GM18511 (cell line): Measurements from ENCODE around the gene PRR23E.

Source experiments
- ATAC-seq: cut with Tn5 transposase; IDR thresholded peaks from one replicate; pipeline ENCODE4 v1.9.1; 2021; ENCODE audit warnings: mild to moderate bottlenecking, moderate library complexity; ENCODE audit not compliant: unreplicated experiment

PRR23E gene

GRCh38 chr3:127192576-127193232, at the start of gene PRR23E:
Gene PRR23E (plus strand): TSS chr3:127193131. CDS start chr3:127196686, 3,555 bp downstream.
- no peak for ATAC-seq

- no peak for ATAC-seq
Measured at GRCh38 chr3:127143172-127143571, 49.8 kb upstream of the PRR23E start.

- no peak for ATAC-seq
Measured at GRCh38 chr3:127144631-127145030, 48.3 kb upstream of the PRR23E start.

GRCh38 chr3:127145266-127145665, 47.7 kb upstream of the PRR23E start:
- ATAC-seq, result no peak

GRCh38 chr3:127147291-127147885, 45.5 kb upstream of the PRR23E start:
- ATAC-seq, result no peak

- no peak for ATAC-seq
Measured at GRCh38 chr3:127149621-127150310, 43.2 kb upstream of the PRR23E start.

GRCh38 chr3:127150513-127151250, 42.2 kb upstream of the PRR23E start:
- no peak for ATAC-seq

- ATAC-seq, result no peak
Measured at GRCh38 chr3:127151251-127151564, 41.7 kb upstream of the PRR23E start.

GRCh38 chr3:127151992-127152650, 40.8 kb upstream of the PRR23E start:
- no peak for ATAC-seq

GRCh38 chr3:127152684-127153505, 40.0 kb upstream of the PRR23E start:
- ATAC-seq, result no peak

- ATAC-seq, result no peak
Measured at GRCh38 chr3:127153506-127153815, 39.5 kb upstream of the PRR23E start.

- ATAC-seq, result no peak
Measured at GRCh38 chr3:127156338-127157050, 36.4 kb upstream of the PRR23E start.

- ATAC-seq, result no peak
Measured at GRCh38 chr3:127157171-127157828, 35.6 kb upstream of the PRR23E start.

- no peak for ATAC-seq
Measured at GRCh38 chr3:127158614-127159229, 34.2 kb upstream of the PRR23E start.

GRCh38 chr3:127159543-127159942, 33.4 kb upstream of the PRR23E start:
- ATAC-seq, result no peak

GRCh38 chr3:127161236-127161635, 31.7 kb upstream of the PRR23E start:
- ATAC-seq, result no peak

GRCh38 chr3:127161973-127162579, 30.9 kb upstream of the PRR23E start:
- ATAC-seq, result no peak

GRCh38 chr3:127162947-127163645, 29.8 kb upstream of the PRR23E start:
- no peak for ATAC-seq
